HepG2 (cell line): ENCODE results near the gene CIAO2B. TPM values are rescaled to one million over a fixed set of nuclear protein-coding genes. Genes with fewer than 3 reads are reported as not detected.

Experiments
- CENPX ChIP-seq: sonication (generic); formaldehyde crosslinking; IDR thresholded peaks from 2 replicates; pipeline ENCODE4 v1.9.0; 2021; ENCODE audit warnings: mild to moderate bottlenecking, missing genetic modification reagents, moderate library complexity
- EED ChIP-seq: sonication (generic); formaldehyde crosslinking; IDR thresholded peaks from 2 replicates; pipeline ENCODE4 v1.5.0; 2020; ENCODE audit warnings: mild to moderate bottlenecking, missing genetic modification reagents
- ERF ChIP-seq: IDR thresholded peaks from 2 replicates; pipeline ENCODE4 v1.6.1; 2018; ENCODE audit warnings: missing biosample characterization, missing genetic modification reagents
- FOXA3 ChIP-seq: IDR thresholded peaks from 2 replicates; pipeline ENCODE4 v1.6.1; 2016; ENCODE audit warnings: missing genetic modification reagents, missing compliant biosample characterization
- GABPB1 ChIP-seq: IDR thresholded peaks from 2 replicates; pipeline ENCODE4 v1.6.1; 2016; ENCODE audit warnings: mild to moderate bottlenecking, missing genetic modification reagents, moderate library complexity, missing compliant biosample characterization
- HCFC1 ChIP-seq: fragments of 150-350 bp; IDR thresholded peaks from 2 replicates; pipeline ENCODE4 v1.6.1; 2014; ENCODE audit warnings: low read depth, low read length
- HHEX ChIP-seq: IDR thresholded peaks from 2 replicates; pipeline ENCODE4 v1.6.1; 2016; ENCODE audit warnings: control low read depth
- KDM2A ChIP-seq: sonication (generic); formaldehyde crosslinking; IDR thresholded peaks from 2 replicates; pipeline ENCODE4 v1.4.0; 2020; ENCODE audit warnings: low read depth, missing genetic modification reagents, borderline replicate concordance
- KLF15 ChIP-seq: sonication (generic); formaldehyde crosslinking; IDR thresholded peaks from 2 replicates; pipeline ENCODE4 v1.8.1; 2023; ENCODE audit warnings: borderline replicate concordance, mild to moderate bottlenecking, inconsistent platforms, missing genetic modification reagents, mixed read lengths
- MEIS2 ChIP-seq: sonication (generic); formaldehyde crosslinking; IDR thresholded peaks from 2 replicates; pipeline ENCODE4 v1.9.0; 2021; ENCODE audit warnings: mild to moderate bottlenecking, missing genetic modification reagents
- NFATC3 ChIP-seq: sonication (generic); formaldehyde crosslinking; IDR thresholded peaks from 2 replicates; pipeline ENCODE4 v1.5.1; 2020; ENCODE audit warnings: mild to moderate bottlenecking, missing genetic modification reagents
- PATZ1 ChIP-seq: sonication (generic); formaldehyde crosslinking; IDR thresholded peaks from 2 replicates; pipeline ENCODE4 v1.4.0; 2020; ENCODE audit warnings: missing genetic modification reagents
- POLR2A ChIP-seq, 2 experiments: IDR thresholded peaks; 2 replicates each; pipeline ENCODE4 v1.6.1; 2011; ENCODE audit warnings: low read depth in 2 of 2, low read length in 2 of 2, mild to moderate bottlenecking in 1 of 2, moderate library complexity in 1 of 2; ENCODE audit not compliant: insufficient read depth in 1 of 2
- PREB ChIP-seq: sonication (generic); formaldehyde crosslinking; IDR thresholded peaks from 2 replicates; pipeline ENCODE4 v1.4.0; 2020; ENCODE audit warnings: missing genetic modification reagents
- SETDB1 ChIP-seq: sonication (generic); formaldehyde crosslinking; IDR thresholded peaks from 2 replicates; pipeline ENCODE4 v1.5.1; 2020; ENCODE audit warnings: missing genetic modification reagents, mild to moderate bottlenecking, borderline replicate concordance
- TOPORS ChIP-seq: sonication (generic); formaldehyde crosslinking; IDR thresholded peaks from 2 replicates; pipeline ENCODE4 v1.8.0; 2023; ENCODE audit warnings: mild to moderate bottlenecking, missing genetic modification reagents
- TRIM24 ChIP-seq: sonication (generic); formaldehyde crosslinking; IDR thresholded peaks from 2 replicates; pipeline ENCODE4 v1.8.0; 2022; ENCODE audit warnings: mild to moderate bottlenecking, missing genetic modification reagents
- ZNF230 ChIP-seq: sonication (generic); formaldehyde crosslinking; IDR thresholded peaks from 2 replicates; pipeline ENCODE4 v1.4.0; 2020; ENCODE audit warnings: mild to moderate bottlenecking, missing genetic modification reagents
- ZNF256 ChIP-seq: sonication (generic); formaldehyde crosslinking; conservative IDR thresholded peaks from 2 replicates; pipeline ENCODE4 v1.4.0; 2020; ENCODE audit warnings: missing genetic modification reagents
- ZNF274 ChIP-seq: sonication (generic); formaldehyde crosslinking; IDR thresholded peaks from 2 replicates; pipeline ENCODE4 v1.5.1; 2020; ENCODE audit warnings: mild to moderate bottlenecking, missing genetic modification reagents
- ZNF337 ChIP-seq: sonication (generic); formaldehyde crosslinking; IDR thresholded peaks from 2 replicates; pipeline ENCODE4 v1.5.1; 2020; ENCODE audit warnings: missing genetic modification reagents, low read depth, mild to moderate bottlenecking, borderline replicate concordance
- ZNF572 ChIP-seq: sonication (generic); formaldehyde crosslinking; IDR thresholded peaks from 2 replicates; pipeline ENCODE4 v1.5.1; 2020; ENCODE audit warnings: mild to moderate bottlenecking, missing genetic modification reagents
- ZNF652 ChIP-seq: IDR thresholded peaks from 2 replicates; pipeline ENCODE4 v1.6.1; 2016; ENCODE audit warnings: low read depth, borderline replicate concordance
- ZNF660 ChIP-seq: sonication (generic); formaldehyde crosslinking; IDR thresholded peaks from 2 replicates; pipeline ENCODE4 v1.5.1; 2020; ENCODE audit warnings: mild to moderate bottlenecking, low read depth, missing genetic modification reagents, borderline replicate concordance
- ZNF746 ChIP-seq: sonication (generic); formaldehyde crosslinking; IDR thresholded peaks from 2 replicates; pipeline ENCODE4 v1.8.0; 2022; ENCODE audit warnings: mild to moderate bottlenecking, missing genetic modification reagents
- ZNF879 ChIP-seq: sonication (generic); formaldehyde crosslinking; IDR thresholded peaks from 2 replicates; pipeline ENCODE4 v1.8.1; 2023; ENCODE audit warnings: missing genetic modification reagents
- ZNF883 ChIP-seq: sonication (generic); formaldehyde crosslinking; IDR thresholded peaks from 2 replicates; pipeline ENCODE4 v1.5.1; 2020; ENCODE audit warnings: mild to moderate bottlenecking, missing genetic modification reagents; ENCODE audit errors: not compliant biosample characterization
- polyA plus RNA-seq, 8 experiments: library from polyadenylated mRNA; depleted of rRNA in 3 of 8; stranded (reverse) in 7 of 8; unstranded in 1 of 8; fragments of >200 nt; fragmentation: Illumina TruSeq in 4 of 8; extraction: Trizol in 4 of 8; gene quantifications; 2 replicates each; pipeline versions ENCODE4 v1.2.1 to v1.2.3, GENCODE V29; 2011 to 2016; ENCODE audit warnings: low read depth in 4 of 8, missing spikeins in 1 of 8, mixed read lengths in 1 of 8; ENCODE audit not compliant: insufficient read depth in 1 of 8
- total RNA-seq, 5 experiments: library from RNA; depleted of rRNA; stranded (reverse); fragments of >200 nt; fragmentation: Illumina TruSeq; extraction: Trizol; gene quantifications; 2 replicates each; pipeline ENCODE4 v1.2.3, GENCODE V29; 2016; ENCODE audit warnings: low read depth in 1 of 5

Gene CIAO2B
- total and polyA plus RNA-seq, 2 of the 13 experiments (the other 11 are each of a cell fraction or from before 2014, with no cell fraction given), result 157 to 293 TPM

GRCh38 chr16:66905633-66906539 is 28.3 kb downstream of the CIAO2B start (continued):
- TF ChIP-seq HCFC1 (no peak), KDM2A (0 out of 2 replicates have a peak, but pooled peaks have one; percentile 20), ZNF256 (CRISPR knock-in tag) (peak; percentile 44; the same call in 1 of the 2 replicates), POLR2A (IDR thresholded peaks at IDR 0.05; ENCODE audit: insufficient read depth in 1 of 2, low read depth in 2 of 2, low read length in 2 of 2) (peak; percentile 54 to 66), ZNF652 (no peak), CENPX (no peak), ZNF660 (CRISPR knock-in tag) (no peak), ERF (CRISPR knock-in tag) (no peak; the same call in none of the 2 replicates), EED (no peak), ZNF337 (CRISPR knock-in tag) (no peak), ZNF879 (no peak), ZNF230 (CRISPR knock-in tag) (0 out of 2 replicates have a peak, but pooled peaks have one; percentile 46), ZNF274 (CRISPR knock-in tag) (peak; percentile 32; the same call in 1 of the 2 replicates), TRIM24 (no peak), KLF15 (CRISPR knock-in tag) (no peak), ZNF883 (CRISPR knock-in tag) (no peak), SETDB1 (CRISPR knock-in tag) (no peak), ZNF572 (CRISPR knock-in tag) (no peak), TOPORS (peak; percentile 57; the same call in 1 of the 2 replicates), NFATC3 (CRISPR knock-in tag) (no peak), PATZ1 (CRISPR knock-in tag) (peak; percentile 78), HHEX (CRISPR knock-in tag) (peak; percentile 59; the same call in 1 of the 2 replicates), FOXA3 (CRISPR knock-in tag) (peak; percentile 74; the same call in 1 of the 2 replicates), ZNF746 (CRISPR knock-in tag) (no peak; the same call in 1 of the 2 replicates), GABPB1 (CRISPR knock-in tag) (peak; percentile 22; the same call in 1 of the 2 replicates), PREB (no peak), MEIS2 (CRISPR knock-in tag) (0 out of 2 replicates have a peak, but pooled peaks have one; percentile 67)
